Measurements from ENCODE around the gene BTN3A1.

The BTN3A1 gene

GRCh38 chr6:26437550-26437949 is 35.5 kb downstream of the BTN3A1 start:
- TF ChIP-seq CTCF (IDR thresholded peaks at IDR 0.05; ENCODE audit: low read depth, low read length, poor library complexity, severe bottlenecking) = no peak
- no peak for TF ChIP-seq EZH2phosphoT487 (IDR thresholded peaks at IDR 0.05; ENCODE audit: borderline replicate concordance, low read length)
- Histone ChIP-seq H3K4me1 (ENCODE audit: control insufficient read depth, low read length) (peaks cover 14% of the 10 kb centered on the region), H3F3A (ENCODE audit: control insufficient read depth, insufficient read depth) (no peaks in the 10 kb centered on the region), H3K4me3 (ENCODE audit: low read length) (no peak overlapping the region), H3K36me3 (ENCODE audit: control insufficient read depth, low read length) (no peaks in the 10 kb centered on the region), H3K9me3 (ENCODE audit: control insufficient read depth, insufficient read depth, low read length) (peaks cover 6% of the 10 kb centered on the region), H3K79me2 (ENCODE audit: control insufficient read depth, low read length) (no peaks in the 10 kb centered on the region), H4K20me1 (ENCODE audit: control insufficient read depth, insufficient read depth, low read depth, low read length) (no peaks in the 10 kb centered on the region), H3K4me2 (ENCODE audit: low read length) (no peak overlapping the region), H3K9me2 (replicated peaks; ENCODE audit: control insufficient read depth, low read length) (no peaks in the 10 kb centered on the region), H3K27ac (ENCODE audit: low read depth, low read length) (no peak overlapping the region), H3K27me3 (ENCODE audit: control insufficient read depth, low read length) (no peaks in the 10 kb centered on the region)

GRCh38 chr6:26438000-26438399 is 35.9 kb downstream of the BTN3A1 start:
- Histone ChIP-seq H3K79me2 (ENCODE audit: control insufficient read depth, low read length) (no peaks in the 10 kb centered on the region), H3K36me3 (ENCODE audit: control insufficient read depth, low read length) (no peaks in the 10 kb centered on the region), H3K27me3 (ENCODE audit: control insufficient read depth, low read length) (no peaks in the 10 kb centered on the region), H3K4me2 (ENCODE audit: low read length) (no peak overlapping the region), H4K20me1 (ENCODE audit: control insufficient read depth, insufficient read depth, low read depth, low read length) (no peaks in the 10 kb centered on the region), H3K9me3 (ENCODE audit: control insufficient read depth, insufficient read depth, low read length) (peaks cover 6% of the 10 kb centered on the region), H3K27ac (ENCODE audit: low read depth, low read length) (no peak overlapping the region), H3K4me3 (ENCODE audit: low read length) (no peak overlapping the region), H3K9me2 (replicated peaks; ENCODE audit: control insufficient read depth, low read length) (no peaks in the 10 kb centered on the region), H3F3A (ENCODE audit: control insufficient read depth, insufficient read depth) (no peaks in the 10 kb centered on the region), H3K4me1 (ENCODE audit: control insufficient read depth, low read length) (peaks cover 14% of the 10 kb centered on the region)
- TF ChIP-seq CTCF (IDR thresholded peaks at IDR 0.05; ENCODE audit: low read depth, low read length, poor library complexity, severe bottlenecking) (no peak), EZH2phosphoT487 (IDR thresholded peaks at IDR 0.05; ENCODE audit: borderline replicate concordance, low read length) (no peak)

- Histone ChIP-seq H3K27me3 (ENCODE audit: control insufficient read depth, low read length) (no peaks in the 10 kb centered on the region), H3F3A (ENCODE audit: control insufficient read depth, insufficient read depth) (no peaks in the 10 kb centered on the region), H3K36me3 (ENCODE audit: control insufficient read depth, low read length) (no peaks in the 10 kb centered on the region), H3K9me3 (ENCODE audit: control insufficient read depth, insufficient read depth, low read length) (peaks cover 1% of the 10 kb centered on the region), H3K79me2 (ENCODE audit: control insufficient read depth, low read length) (no peaks in the 10 kb centered on the region), H4K20me1 (ENCODE audit: control insufficient read depth, insufficient read depth, low read depth, low read length) (no peaks in the 10 kb centered on the region), H3K27ac (ENCODE audit: low read depth, low read length) (no peak overlapping the region), H3K4me1 (ENCODE audit: control insufficient read depth, low read length) (peaks cover 14% of the 10 kb centered on the region), H3K9me2 (replicated peaks; ENCODE audit: control insufficient read depth, low read length) (no peaks in the 10 kb centered on the region), H3K4me2 (ENCODE audit: low read length) (peak overlapping the region; percentile 94), H3K4me3 (ENCODE audit: low read length) (peak overlapping the region; percentile 72)
- TF ChIP-seq CTCF (IDR thresholded peaks at IDR 0.05; ENCODE audit: low read depth, low read length, poor library complexity, severe bottlenecking) (no peak), EZH2phosphoT487 (IDR thresholded peaks at IDR 0.05; ENCODE audit: borderline replicate concordance, low read length) (no peak)
Observed at GRCh38 chr6:26439151-26440125, 37.4 kb downstream of the BTN3A1 start.

Measured in DOHH2 (cell line).